ENCODE measurements around the gene NHEJ1.

Gene NHEJ1

DNA sequence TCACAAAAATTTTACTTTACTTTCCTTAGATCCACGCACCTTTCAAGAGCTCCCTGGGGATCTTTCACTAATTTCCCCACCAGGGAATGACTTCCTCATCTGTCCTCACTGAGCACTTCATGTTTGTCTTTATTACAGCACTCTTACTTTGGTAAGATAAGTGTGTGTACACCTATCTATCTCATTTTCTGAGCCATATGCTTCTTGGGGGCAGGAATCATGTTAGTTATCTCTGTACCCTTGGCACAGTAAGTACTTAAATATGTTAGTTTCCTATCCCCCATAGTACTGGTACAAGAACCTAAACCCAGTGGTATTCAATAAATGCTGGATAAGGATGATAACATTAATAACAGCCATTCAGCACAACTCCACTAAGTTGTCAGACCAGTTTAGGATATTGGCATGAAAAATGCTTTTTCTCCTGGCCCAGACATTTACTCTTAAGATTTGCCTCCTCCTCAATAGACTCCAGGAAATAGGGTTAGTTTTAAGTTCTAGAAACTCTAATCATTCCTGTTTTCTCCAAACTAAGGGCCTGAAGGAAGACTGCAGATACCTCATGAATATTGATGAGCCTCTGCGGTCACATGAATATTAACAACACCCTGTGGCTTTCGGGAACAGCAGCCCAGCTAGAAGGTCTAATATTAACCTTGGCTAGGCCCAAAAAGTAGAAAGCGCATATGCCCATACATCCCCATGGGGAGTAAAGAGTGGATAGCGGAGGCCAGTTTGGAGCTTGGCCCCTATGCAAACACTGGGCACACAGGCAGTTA lies 38.2 kb downstream of the NHEJ1 start:
- no peak for DNase-seq

GRCh38 chr2:219120082-219120481 lies 40.5 kb downstream of the NHEJ1 start:
- DNase-seq = no peak

- peak; percentile 18 for DNase-seq
Measured at GRCh38 chr2:219119422-219120043, 41.1 kb downstream of the NHEJ1 start.

GRCh38 chr2:219118504-219118903 lies 42.1 kb downstream of the NHEJ1 start:
- DNase-seq = no peak

GRCh38 chr2:219116776-219117646 lies 43.6 kb downstream of the NHEJ1 start:
- no peak for DNase-seq

- DNase-seq = no peak
Measured at GRCh38 chr2:219112651-219113338, 47.8 kb downstream of the NHEJ1 start.

GRCh38 chr2:219112062-219112406 lies 48.6 kb downstream of the NHEJ1 start:
- no peak for DNase-seq

DNA sequence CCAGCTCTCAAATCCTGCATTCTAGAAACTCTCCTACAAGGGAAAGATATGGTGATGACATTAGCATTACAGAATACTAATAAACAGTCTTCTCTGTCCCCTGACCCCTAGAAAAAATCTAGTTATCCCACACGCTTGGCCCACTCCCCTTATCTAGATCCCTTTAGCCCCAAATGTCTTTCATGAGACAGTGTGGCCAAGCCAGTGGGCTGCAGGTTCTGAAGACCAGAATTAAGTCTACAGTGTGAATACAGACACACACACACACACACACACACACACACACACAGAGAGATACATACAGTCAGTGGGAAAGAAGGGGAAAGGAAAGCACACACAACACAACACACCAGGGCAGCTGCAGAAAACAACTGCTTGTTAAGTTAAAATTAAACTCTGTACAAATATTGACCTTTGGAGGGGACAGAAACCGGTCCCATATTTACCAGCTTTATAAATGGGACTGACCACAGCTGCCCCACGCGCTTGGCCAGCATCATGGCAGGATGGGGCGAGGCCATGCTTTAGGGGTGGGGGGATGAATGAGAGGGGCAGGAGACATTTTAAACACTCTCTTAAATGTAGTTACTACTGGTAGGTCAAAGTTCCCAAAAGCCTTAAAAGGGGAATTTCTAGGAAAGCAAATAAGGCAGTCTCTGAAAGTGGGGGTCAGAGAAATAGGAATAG lies 49.1 kb downstream of the NHEJ1 start:
- DNase-seq = no peak

DNA sequence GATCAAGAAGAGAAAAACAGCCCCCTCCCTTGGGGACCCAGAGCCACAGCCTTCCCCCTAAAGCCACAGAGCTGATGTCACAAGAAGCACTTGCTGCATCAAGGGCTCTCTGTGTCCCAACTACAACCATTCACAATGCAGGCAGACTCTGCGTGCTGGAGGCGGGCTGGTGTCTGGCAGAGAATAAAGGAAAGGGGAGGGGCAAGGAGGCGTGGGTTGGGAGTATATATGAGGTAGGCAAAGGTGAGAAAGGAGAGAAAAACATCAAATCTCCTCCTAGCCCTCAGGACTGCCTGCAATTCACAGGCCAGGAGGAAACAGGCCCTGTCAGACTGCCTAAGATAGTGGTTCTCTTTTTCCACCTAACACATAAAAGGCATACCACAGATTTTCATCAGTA lies 51.1 kb downstream of the NHEJ1 start:
- no peak for DNase-seq

DNA sequence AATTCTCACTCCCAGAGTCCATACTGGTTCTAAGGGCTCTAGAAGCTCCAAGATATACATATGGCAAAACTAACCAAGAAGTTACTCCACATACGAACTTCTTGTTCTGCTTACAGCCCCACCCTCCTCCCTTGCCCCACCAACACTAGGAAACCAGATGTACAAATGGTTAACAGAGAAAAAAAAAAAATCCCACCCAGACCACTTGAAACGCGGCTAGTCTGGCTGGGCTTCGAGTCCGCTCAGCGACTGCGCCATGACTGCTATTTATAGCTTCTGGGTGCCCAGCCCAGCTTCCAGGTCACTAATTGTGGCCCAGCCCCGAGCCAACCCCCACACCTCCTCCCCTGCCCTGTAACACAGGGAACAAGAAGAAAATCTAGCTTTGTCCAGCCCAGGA lies 52.9 kb downstream of the NHEJ1 start:
- DNase-seq = no peak

- no peak for DNase-seq
Measured at GRCh38 chr2:219106251-219106650, 54.4 kb downstream of the NHEJ1 start.

DNA sequence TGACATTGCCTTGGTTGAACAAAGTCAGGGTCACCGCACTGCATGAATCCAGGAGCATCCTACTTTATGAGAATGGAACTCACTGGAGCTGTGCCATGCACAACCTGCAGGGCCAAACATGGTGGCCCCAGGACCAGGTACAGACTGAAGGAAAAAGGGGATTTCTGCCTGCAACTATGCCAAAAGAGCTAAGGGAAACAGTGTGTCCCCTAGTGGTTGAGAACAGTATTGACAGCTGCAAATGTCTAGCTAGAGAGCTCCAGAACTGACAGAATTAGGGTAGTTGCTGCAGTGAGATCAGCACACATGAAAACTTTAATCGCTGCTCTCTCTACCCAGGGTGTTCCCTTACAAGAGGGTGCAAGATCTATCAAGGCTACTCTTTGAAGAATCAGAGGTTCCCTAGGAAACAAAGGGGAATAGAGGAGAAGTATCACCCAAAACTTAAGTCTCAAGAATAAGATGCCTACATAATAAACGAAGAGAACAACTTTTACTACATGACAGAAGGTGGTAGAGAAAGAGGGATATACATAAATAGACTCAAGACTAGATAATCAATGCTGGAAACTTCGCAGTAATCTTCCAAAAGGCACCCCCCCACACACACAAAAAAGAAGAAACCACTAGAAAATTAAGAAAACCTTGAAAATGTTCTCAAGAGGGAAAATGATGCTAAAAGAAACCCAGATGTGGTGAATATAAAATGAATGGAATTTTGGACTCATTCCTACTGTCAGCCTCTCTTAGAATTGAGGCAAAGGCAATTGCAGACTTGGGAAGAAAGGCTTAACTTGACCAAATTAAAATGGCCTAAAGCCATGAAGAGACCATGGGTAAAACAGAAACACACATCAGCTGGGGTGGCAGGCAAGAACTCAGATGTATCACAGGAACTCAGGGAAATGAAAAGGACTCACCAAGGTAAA lies 56.2 kb downstream of the NHEJ1 start:
- no peak for DNase-seq

DNA sequence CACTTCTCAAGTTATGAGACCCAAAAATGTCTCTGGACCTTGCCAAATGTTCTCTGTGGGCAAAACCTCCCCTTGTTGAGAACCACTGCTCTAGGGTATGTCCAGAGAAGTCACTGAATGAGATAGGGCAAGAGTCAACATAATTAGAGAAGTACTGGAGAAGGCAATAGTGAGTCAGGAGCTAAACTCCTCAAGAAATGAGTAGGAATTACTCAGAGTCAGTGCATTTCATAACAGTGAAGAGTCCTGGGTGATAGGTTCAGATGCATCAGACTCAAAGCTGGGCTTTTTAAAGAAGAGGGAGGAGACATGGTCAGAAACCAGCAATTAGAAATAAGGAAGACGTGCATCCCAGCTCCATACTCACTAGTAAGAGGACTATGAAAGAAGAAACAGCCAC lies 61.3 kb downstream of the NHEJ1 start:
- no peak for DNase-seq

DNA sequence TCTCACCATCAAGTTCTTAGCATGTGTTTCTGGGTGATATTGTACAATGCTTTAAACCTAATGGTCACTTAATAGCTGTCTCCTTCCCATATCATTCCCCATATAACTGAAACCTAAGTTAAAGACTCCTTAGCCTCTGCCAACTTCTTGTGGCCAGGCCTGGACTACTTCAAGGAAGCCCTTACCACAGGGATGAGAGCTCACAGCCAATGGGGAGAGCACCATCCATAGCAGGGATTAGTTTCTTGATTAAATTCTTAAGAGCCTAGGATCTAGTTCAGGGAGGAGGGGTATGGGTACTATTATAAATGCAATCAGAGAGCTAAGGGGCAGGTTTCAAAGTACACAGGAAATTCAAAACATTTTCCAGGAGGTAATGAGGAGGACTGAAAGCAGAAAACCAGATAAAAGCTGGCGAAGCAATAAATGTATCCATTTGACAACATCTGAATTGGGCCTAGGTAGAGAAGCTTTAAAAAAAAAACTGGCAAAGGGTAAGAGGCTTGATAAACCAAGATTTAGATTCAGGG lies 65.1 kb downstream of the NHEJ1 start:
- no peak for DNase-seq

GRCh38 chr2:219094171-219094570 lies 66.4 kb downstream of the NHEJ1 start:
- no peak for DNase-seq

GRCh38 chr2:219090436-219091299 lies 69.9 kb downstream of the NHEJ1 start:
- no peak for DNase-seq

GRCh38 chr2:219089330-219089729 lies 71.3 kb downstream of the NHEJ1 start:
- no peak for DNase-seq

DNA sequence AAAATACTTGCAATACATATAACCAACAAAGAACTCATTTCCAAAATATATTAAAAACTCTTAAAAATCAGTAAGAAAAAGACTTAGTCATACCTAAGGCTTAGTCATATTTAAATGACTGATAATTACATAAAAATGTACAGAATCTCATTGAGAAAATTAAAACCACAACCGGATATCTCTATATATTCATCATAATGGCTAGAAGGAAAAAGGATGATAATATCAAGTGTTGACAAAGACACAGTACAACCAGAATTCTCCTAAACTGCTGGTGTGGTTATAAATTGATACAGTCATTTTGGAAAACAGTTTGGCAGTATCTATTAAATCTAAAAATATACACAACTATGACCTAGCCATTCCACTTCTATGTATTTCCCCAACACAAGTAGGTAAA lies 72.8 kb downstream of the NHEJ1 start:
- DNase-seq = no peak

- no peak for DNase-seq
Measured at GRCh38 chr2:219087361-219087760, 73.3 kb downstream of the NHEJ1 start.

- no peak for DNase-seq
Measured at GRCh38 chr2:219086196-219086595, 74.4 kb downstream of the NHEJ1 start.

All from activated effector memory CD4-positive, alpha-beta T cell treated with Interleukin-2 at 50 U/mL for 16 hours (primary cell).